Measurements from ENCODE around the gene LGR6.

Gene LGR6

GRCh38 chr1:202304375-202304774 is 110.8 kb downstream of the LGR6 start:
- Mint-ChIP-seq H3K4me3 (no peak overlapping the region), H3K9me3 (no peaks in the 10 kb centered on the region), H3K36me3 (ENCODE audit: insufficient read depth) (peaks cover 14% of the 10 kb centered on the region), H3K27me3 (no peaks in the 10 kb centered on the region), H3K4me1 (peaks cover 9% of the 10 kb centered on the region), H3K27ac (ENCODE audit: low read depth) (peak overlapping the region; percentile 47)
- ATAC-seq (replicated peaks; ENCODE audit: extremely low read depth, poor library complexity, severe bottlenecking) (no peak), DNase-seq (ENCODE audit: low spot score in 2 of 2) (no peak)

- Mint-ChIP-seq H3K27ac (ENCODE audit: low read depth) (no peak overlapping the region), H3K4me1 (peaks cover 9% of the 10 kb centered on the region), H3K4me3 (no peak overlapping the region), H3K27me3 (no peaks in the 10 kb centered on the region), H3K36me3 (ENCODE audit: insufficient read depth) (peaks cover 14% of the 10 kb centered on the region), H3K9me3 (no peaks in the 10 kb centered on the region)
- DNase-seq (ENCODE audit: low spot score in 2 of 2), result no peak
- ATAC-seq (replicated peaks; ENCODE audit: extremely low read depth, poor library complexity, severe bottlenecking), result no peak
Observed at GRCh38 chr1:202305168-202305567, 111.6 kb downstream of the LGR6 start.

- no peaks in the 10 kb centered on the region for H3K9me3 Mint-ChIP-seq
Observed at GRCh38 chr1:202306535-202307345, 113.1 kb downstream of the LGR6 start.

GRCh38 chr1:202310071-202310725 is 116.6 kb downstream of the LGR6 start:
- Mint-ChIP-seq H3K27me3 (no peaks in the 10 kb centered on the region), H3K36me3 (ENCODE audit: insufficient read depth) (peaks cover 15% of the 10 kb centered on the region), H3K4me3 (no peak overlapping the region), H3K9me3 (no peaks in the 10 kb centered on the region), H3K4me1 (no peaks in the 10 kb centered on the region), H3K27ac (ENCODE audit: low read depth) (no peak overlapping the region)
- ATAC-seq (replicated peaks; ENCODE audit: extremely low read depth, poor library complexity, severe bottlenecking) (no peak), DNase-seq (ENCODE audit: low spot score in 2 of 2) (no peak)

More at GRCh38 chr1:202306535-202307345, 113.1 kb downstream of the LGR6 start:
- ATAC-seq (replicated peaks; ENCODE audit: extremely low read depth, poor library complexity, severe bottlenecking) (no peak), DNase-seq (ENCODE audit: low spot score in 2 of 2) (no peak)
- H3K36me3 Mint-ChIP-seq (ENCODE audit: insufficient read depth), result peaks cover 12% of the 10 kb centered on the region
- H3K27me3 Mint-ChIP-seq, result no peaks in the 10 kb centered on the region
- peaks cover 9% of the 10 kb centered on the region for H3K4me1 Mint-ChIP-seq
- H3K27ac Mint-ChIP-seq (ENCODE audit: low read depth), result peak overlapping the region; percentile 41
- H3K4me3 Mint-ChIP-seq, result no peak overlapping the region

GRCh38 chr1:202310746-202311145 is 117.1 kb downstream of the LGR6 start:
- DNase-seq (ENCODE audit: low spot score in 2 of 2) (no peak), ATAC-seq (replicated peaks; ENCODE audit: extremely low read depth, poor library complexity, severe bottlenecking) (no peak)
- Mint-ChIP-seq H3K27ac (ENCODE audit: low read depth) (peak overlapping the region; percentile 79), H3K36me3 (ENCODE audit: insufficient read depth) (peaks cover 15% of the 10 kb centered on the region), H3K4me1 (peaks cover 4% of the 10 kb centered on the region), H3K27me3 (no peaks in the 10 kb centered on the region), H3K4me3 (no peak overlapping the region), H3K9me3 (no peaks in the 10 kb centered on the region)

- peaks cover 14% of the 10 kb centered on the region for H3K36me3 Mint-ChIP-seq (ENCODE audit: insufficient read depth)
- H3K27me3 Mint-ChIP-seq, result no peaks in the 10 kb centered on the region
- peak overlapping the region; percentile 79 for H3K27ac Mint-ChIP-seq (ENCODE audit: low read depth)
- H3K4me3 Mint-ChIP-seq, result no peak overlapping the region
- H3K9me3 Mint-ChIP-seq, result no peaks in the 10 kb centered on the region
- H3K4me1 Mint-ChIP-seq, result peaks cover 4% of the 10 kb centered on the region
- no peak for ATAC-seq (replicated peaks; ENCODE audit: extremely low read depth, poor library complexity, severe bottlenecking)
- DNase-seq (ENCODE audit: low spot score in 2 of 2), result no peak
Observed at GRCh38 chr1:202311875-202312635, 118.5 kb downstream of the LGR6 start.

GRCh38 chr1:202315576-202316168 is 122.1 kb downstream of the LGR6 start:
- Mint-ChIP-seq H3K4me1 (peaks cover 4% of the 10 kb centered on the region), H3K27ac (ENCODE audit: low read depth) (no peak overlapping the region), H3K36me3 (ENCODE audit: insufficient read depth) (peaks cover 14% of the 10 kb centered on the region), H3K9me3 (no peaks in the 10 kb centered on the region), H3K27me3 (no peaks in the 10 kb centered on the region), H3K4me3 (no peak overlapping the region)
- DNase-seq (ENCODE audit: low spot score in 2 of 2), result peak; percentile 56 to 64
- peak; percentile 78 for ATAC-seq (replicated peaks; ENCODE audit: extremely low read depth, poor library complexity, severe bottlenecking)

- DNase-seq (ENCODE audit: low spot score in 2 of 2) (no peak), ATAC-seq (replicated peaks; ENCODE audit: extremely low read depth, poor library complexity, severe bottlenecking) (no peak)
- Mint-ChIP-seq H3K36me3 (ENCODE audit: insufficient read depth) (peaks cover 14% of the 10 kb centered on the region), H3K9me3 (no peaks in the 10 kb centered on the region), H3K4me3 (no peak overlapping the region), H3K4me1 (peaks cover 4% of the 10 kb centered on the region), H3K27me3 (no peaks in the 10 kb centered on the region), H3K27ac (ENCODE audit: low read depth) (no peak overlapping the region)
Observed at GRCh38 chr1:202316186-202316585, 122.6 kb downstream of the LGR6 start.

- peaks cover 16% of the 10 kb centered on the region for H3K36me3 Mint-ChIP-seq (ENCODE audit: insufficient read depth)
- ATAC-seq (replicated peaks; ENCODE audit: extremely low read depth, poor library complexity, severe bottlenecking) (no peak), DNase-seq (ENCODE audit: low spot score in 2 of 2) (no peak)
- H3K4me3 Mint-ChIP-seq, result no peak overlapping the region
- H3K27me3 Mint-ChIP-seq, result no peaks in the 10 kb centered on the region
- peaks cover 4% of the 10 kb centered on the region for H3K4me1 Mint-ChIP-seq
- no peaks in the 10 kb centered on the region for H3K9me3 Mint-ChIP-seq
- peak overlapping the region; percentile 6 for H3K27ac Mint-ChIP-seq (ENCODE audit: low read depth)
Observed at GRCh38 chr1:202317941-202318925, 124.6 kb downstream of the LGR6 start.

GRCh38 chr1:202319381-202320080 is 125.9 kb downstream of the LGR6 start:
- H3K36me3 Mint-ChIP-seq (ENCODE audit: insufficient read depth), result peaks cover 14% of the 10 kb centered on the region
- no peak for ATAC-seq (replicated peaks; ENCODE audit: extremely low read depth, poor library complexity, severe bottlenecking)
- H3K9me3 Mint-ChIP-seq, result no peaks in the 10 kb centered on the region
- peak overlapping the region; percentile 6 for H3K27ac Mint-ChIP-seq (ENCODE audit: low read depth)
- H3K4me1 Mint-ChIP-seq, result peaks cover 4% of the 10 kb centered on the region
- H3K27me3 Mint-ChIP-seq, result no peaks in the 10 kb centered on the region
- no peak overlapping the region for H3K4me3 Mint-ChIP-seq
- no peak for DNase-seq (ENCODE audit: low spot score in 2 of 2)

- Mint-ChIP-seq H3K4me1 (peaks cover 4% of the 10 kb centered on the region), H3K4me3 (no peak overlapping the region), H3K36me3 (ENCODE audit: insufficient read depth) (peaks cover 12% of the 10 kb centered on the region), H3K27me3 (no peaks in the 10 kb centered on the region), H3K27ac (ENCODE audit: low read depth) (no peak overlapping the region), H3K9me3 (no peaks in the 10 kb centered on the region)
- DNase-seq (ENCODE audit: low spot score in 2 of 2), result no peak
- ATAC-seq (replicated peaks; ENCODE audit: extremely low read depth, poor library complexity, severe bottlenecking), result no peak
Observed at GRCh38 chr1:202320081-202320405, 126.4 kb downstream of the LGR6 start.

Data from central memory CD8-positive, alpha-beta T cell (primary cell).